HG02798 (cell line): ENCODE results near the gene ATP8B4.

Source experiments
- ATAC-seq: cut with Tn5 transposase; IDR thresholded peaks from one replicate; pipeline ENCODE4 v1.9.1; 2021; ENCODE audit warnings: mild to moderate bottlenecking; ENCODE audit not compliant: unreplicated experiment, poor library complexity

The ATP8B4 gene

GRCh38 chr15:50042775-50043174 is 76.3 kb downstream of the ATP8B4 start:
- ATAC-seq = no peak

- no peak for ATAC-seq
These were observed 88.6 kb downstream of the ATP8B4 start for GRCh38 chr15:50030456-50030855.

- ATAC-seq = no peak
These were observed 90.7 kb downstream of the ATP8B4 start for GRCh38 chr15:50028326-50028725.

GRCh38 chr15:50024281-50024680 is 94.8 kb downstream of the ATP8B4 start:
- ATAC-seq = no peak

- no peak for ATAC-seq
These were observed 100.5 kb downstream of the ATP8B4 start for GRCh38 chr15:50018491-50018890.

GRCh38 chr15:50017522-50017921 is 101.5 kb downstream of the ATP8B4 start:
- ATAC-seq = no peak

GRCh38 chr15:50016951-50017350 is 102.1 kb downstream of the ATP8B4 start:
- no peak for ATAC-seq

GRCh38 chr15:50012790-50013189 is 106.2 kb downstream of the ATP8B4 start:
- no peak for ATAC-seq

GRCh38 chr15:50009634-50010033 is 109.4 kb downstream of the ATP8B4 start:
- ATAC-seq = peak; percentile 55

GRCh38 chr15:50003786-50004334 is 115.2 kb downstream of the ATP8B4 start:
- ATAC-seq = peak; percentile 100

- no peak for ATAC-seq
These were observed 127.4 kb downstream of the ATP8B4 start for GRCh38 chr15:49991587-49991986.

GRCh38 chr15:49990835-49991545 is 128.0 kb downstream of the ATP8B4 start:
- no peak for ATAC-seq

GRCh38 chr15:49989498-49989897 is 129.5 kb downstream of the ATP8B4 start:
- no peak for ATAC-seq

- ATAC-seq = no peak
These were observed 130.3 kb downstream of the ATP8B4 start for GRCh38 chr15:49988766-49989165.

- ATAC-seq = no peak
These were observed 131.1 kb downstream of the ATP8B4 start for GRCh38 chr15:49987896-49988295.

GRCh38 chr15:49987198-49987785 is 131.7 kb downstream of the ATP8B4 start:
- no peak for ATAC-seq

- no peak for ATAC-seq
These were observed 132.7 kb downstream of the ATP8B4 start for GRCh38 chr15:49986326-49986725.

- ATAC-seq = no peak
These were observed 133.6 kb downstream of the ATP8B4 start for GRCh38 chr15:49985463-49985862.

GRCh38 chr15:49984436-49984835 is 134.6 kb downstream of the ATP8B4 start:
- no peak for ATAC-seq

- no peak for ATAC-seq
These were observed 136.4 kb downstream of the ATP8B4 start for GRCh38 chr15:49982584-49982983.

- no peak for ATAC-seq
These were observed 139.2 kb downstream of the ATP8B4 start for GRCh38 chr15:49979705-49980382.
